MM.1S (cell line): ENCODE measurements around the gene LMOD1.

Experiments used
- DNase-seq: peaks from one replicate; pipeline ENCODE4 v3.0.0-alpha.2; 2015
- H2AFZ ChIP-seq: fragments of 300-600 bp; sonication (generic); 2 replicates; pipeline ENCODE4 v1.6.0; 2016; ENCODE audit warnings: antibody characterized with exemption, low read length
- H3F3A ChIP-seq: fragments of 300-600 bp; sonication (generic); 2 replicates; pipeline ENCODE4 v1.6.1; 2016; ENCODE audit warnings: mild to moderate bottlenecking, antibody characterized with exemption, low read length, moderate library complexity, mixed read lengths; ENCODE audit not compliant: insufficient read depth
- H3K27ac ChIP-seq: fragments of 300-600 bp; sonication (generic); 2 replicates; pipeline ENCODE4 v1.5.1; 2016; ENCODE audit warnings: mild to moderate bottlenecking, low read length
- H3K27me3 ChIP-seq: fragments of 300-600 bp; sonication (generic); replicated peaks from 2 replicates; pipeline ENCODE4 v1.6.0; 2016; ENCODE audit warnings: low read length; ENCODE audit not compliant: insufficient read depth
- H3K36me3 ChIP-seq: fragments of 300-600 bp; sonication (generic); replicated peaks from 2 replicates; pipeline ENCODE4 v1.6.1; 2016; ENCODE audit warnings: mild to moderate bottlenecking, low read length, mixed read lengths; ENCODE audit not compliant: insufficient read depth
- H3K4me1 ChIP-seq: fragments of 300-600 bp; sonication (generic); 2 replicates; pipeline ENCODE4 v1.6.1; 2016; ENCODE audit warnings: low read length, mixed read lengths
- H3K4me2 ChIP-seq: fragments of 300-600 bp; sonication (generic); 2 replicates; pipeline ENCODE4 v1.6.0; 2016; ENCODE audit warnings: low read depth, low read length
- H3K4me3 ChIP-seq: fragments of 300-600 bp; sonication (generic); 2 replicates; pipeline ENCODE4 v1.5.1; 2016; ENCODE audit warnings: low read length, mixed read lengths
- H3K79me2 ChIP-seq: fragments of 300-600 bp; sonication (generic); 2 replicates; pipeline ENCODE4 v1.6.1; 2016; ENCODE audit warnings: mixed run types, low read length, mixed read lengths
- H3K9ac ChIP-seq: fragments of 300-600 bp; sonication (generic); 2 replicates; pipeline ENCODE4 v1.6.1; 2016; ENCODE audit warnings: low read length, mixed read lengths
- H3K9me2 ChIP-seq: fragments of 300-600 bp; sonication (generic); replicated peaks from 2 replicates; pipeline ENCODE4 v1.6.1; 2016; ENCODE audit warnings: mild to moderate bottlenecking, low read length, mixed read lengths; ENCODE audit not compliant: insufficient read depth
- H3K9me3 ChIP-seq: fragments of 300-600 bp; sonication (generic); replicated peaks from 2 replicates; pipeline ENCODE4 v1.6.1; 2016; ENCODE audit warnings: mild to moderate bottlenecking, low read length, mixed read lengths; ENCODE audit not compliant: insufficient read depth
- H4K20me1 ChIP-seq: fragments of 300-600 bp; sonication (generic); 2 replicates; pipeline ENCODE4 v1.6.1; 2016; ENCODE audit warnings: mild to moderate bottlenecking, low read length, moderate library complexity, mixed read lengths; ENCODE audit not compliant: insufficient read depth
- EZH2 ChIP-seq: fragments of 300-600 bp; sonication (generic); optimal IDR thresholded peaks from 2 replicates; pipeline ENCODE3; 2017; ENCODE audit warnings: low read depth, mild to moderate bottlenecking, antibody characterized with exemption, low read length, mixed read lengths
- EZH2phosphoT487 ChIP-seq: fragments of 300-600 bp; sonication (generic); IDR thresholded peaks from 2 replicates; pipeline ENCODE4 v1.6.1; 2018; ENCODE audit warnings: antibody characterized with exemption, low read length
- TF ChIP-seq, protein P1 (sequence below): fragments of 300-600 bp; sonication (generic); IDR thresholded peaks from 2 replicates; pipeline ENCODE4 v1.5.1; 2016; ENCODE audit warnings: antibody characterized with exemption, low read length, mixed read lengths

The LMOD1 gene

DNA sequence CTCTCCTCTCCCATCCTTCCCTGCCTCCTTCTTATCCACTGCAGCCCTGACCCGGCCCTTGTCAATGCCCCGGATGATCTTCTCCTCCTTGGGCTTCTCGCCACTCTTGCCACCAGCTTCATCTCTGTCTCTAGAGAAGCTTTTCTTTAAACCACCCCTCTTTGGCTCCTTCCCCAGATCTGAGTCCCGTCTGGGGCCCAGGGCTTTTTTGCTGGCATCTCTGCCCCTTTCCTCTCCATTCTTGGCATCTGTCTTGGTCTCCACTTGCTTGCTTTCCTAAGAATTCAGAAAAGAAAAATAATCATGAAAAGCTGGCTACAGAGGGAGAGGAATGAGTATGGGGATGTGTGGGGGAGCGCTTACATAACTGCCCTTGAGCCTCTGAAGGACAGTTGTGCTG is 45.9 kb downstream of the LMOD1 start:
- no peaks in the 10 kb centered on the region for H3F3A ChIP-seq
- H2AFZ ChIP-seq = no peak overlapping the region
- no peak overlapping the region for H3K4me3 ChIP-seq
- no peaks in the 10 kb centered on the region for H3K27me3 ChIP-seq
- TF ChIP-seq EZH2 (no peak), EZH2phosphoT487 (no peak)
- TF ChIP-seq, protein P1, sequence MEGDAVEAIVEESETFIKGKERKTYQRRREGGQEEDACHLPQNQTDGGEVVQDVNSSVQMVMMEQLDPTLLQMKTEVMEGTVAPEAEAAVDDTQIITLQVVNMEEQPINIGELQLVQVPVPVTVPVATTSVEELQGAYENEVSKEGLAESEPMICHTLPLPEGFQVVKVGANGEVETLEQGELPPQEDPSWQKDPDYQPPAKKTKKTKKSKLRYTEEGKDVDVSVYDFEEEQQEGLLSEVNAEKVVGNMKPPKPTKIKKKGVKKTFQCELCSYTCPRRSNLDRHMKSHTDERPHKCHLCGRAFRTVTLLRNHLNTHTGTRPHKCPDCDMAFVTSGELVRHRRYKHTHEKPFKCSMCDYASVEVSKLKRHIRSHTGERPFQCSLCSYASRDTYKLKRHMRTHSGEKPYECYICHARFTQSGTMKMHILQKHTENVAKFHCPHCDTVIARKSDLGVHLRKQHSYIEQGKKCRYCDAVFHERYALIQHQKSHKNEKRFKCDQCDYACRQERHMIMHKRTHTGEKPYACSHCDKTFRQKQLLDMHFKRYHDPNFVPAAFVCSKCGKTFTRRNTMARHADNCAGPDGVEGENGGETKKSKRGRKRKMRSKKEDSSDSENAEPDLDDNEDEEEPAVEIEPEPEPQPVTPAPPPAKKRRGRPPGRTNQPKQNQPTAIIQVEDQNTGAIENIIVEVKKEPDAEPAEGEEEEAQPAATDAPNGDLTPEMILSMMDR = no peak
- no peaks in the 10 kb centered on the region for H3K36me3 ChIP-seq
- H3K27ac ChIP-seq = no peak overlapping the region
- H3K4me2 ChIP-seq = no peak overlapping the region
- no peaks in the 10 kb centered on the region for H3K9me3 ChIP-seq
- H3K4me1 ChIP-seq = peaks cover 14% of the 10 kb centered on the region
- H3K9me2 ChIP-seq = no peaks in the 10 kb centered on the region
- no peaks in the 10 kb centered on the region for H3K79me2 ChIP-seq
- H3K9ac ChIP-seq = no peak overlapping the region
- H4K20me1 ChIP-seq = no peaks in the 10 kb centered on the region
- DNase-seq = no peak

DNA sequence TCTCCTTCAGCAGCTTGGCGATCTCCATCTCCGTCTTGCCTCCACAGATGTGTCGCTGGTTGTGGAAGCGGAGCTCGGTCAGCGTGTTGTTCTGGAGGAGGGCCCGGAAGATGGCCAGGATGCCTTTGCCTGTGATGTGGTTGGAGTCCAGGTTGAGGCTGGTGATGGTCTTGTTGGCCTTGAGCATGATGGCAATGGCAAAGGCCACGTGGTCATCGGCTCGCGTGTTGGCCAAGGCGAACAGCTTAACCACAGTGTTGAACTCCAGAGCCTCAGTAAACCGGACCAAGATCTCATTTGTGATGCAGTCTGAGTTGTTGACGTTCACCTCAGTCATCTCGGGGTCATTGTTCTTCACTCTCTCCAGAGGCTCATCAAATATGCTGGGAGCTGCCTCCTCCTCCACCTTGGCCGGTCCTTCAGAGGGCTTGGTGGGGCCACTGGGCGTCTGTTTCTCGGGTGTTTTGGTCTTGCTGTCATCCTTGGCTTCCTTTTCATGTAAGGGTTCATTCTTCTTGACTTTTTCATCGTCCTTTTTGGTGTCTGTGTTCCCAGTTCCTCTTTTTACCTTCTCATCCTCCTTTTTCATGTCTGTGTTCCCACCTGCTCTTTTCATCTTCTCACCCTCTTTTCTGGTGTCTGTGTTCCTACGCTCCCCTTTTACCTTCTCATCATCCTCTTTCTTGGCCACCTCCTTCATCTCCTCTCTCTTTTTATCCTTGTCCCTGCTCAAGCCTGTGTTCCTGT is 46.5 kb downstream of the LMOD1 start:
- Histone ChIP-seq H3K79me2 (no peaks in the 10 kb centered on the region), H3K4me2 (no peak overlapping the region), H2AFZ (no peak overlapping the region), H3K27ac (no peak overlapping the region), H3K4me1 (peaks cover 13% of the 10 kb centered on the region), H3F3A (no peaks in the 10 kb centered on the region), H3K4me3 (no peak overlapping the region), H3K9me3 (no peaks in the 10 kb centered on the region), H3K9ac (no peak overlapping the region), H3K27me3 (no peaks in the 10 kb centered on the region), H3K9me2 (no peaks in the 10 kb centered on the region), H4K20me1 (no peaks in the 10 kb centered on the region), H3K36me3 (no peaks in the 10 kb centered on the region)
- no peak for DNase-seq
- TF ChIP-seq, protein P1 = no peak
- no peak for TF ChIP-seq EZH2
- TF ChIP-seq EZH2phosphoT487 = no peak

DNA sequence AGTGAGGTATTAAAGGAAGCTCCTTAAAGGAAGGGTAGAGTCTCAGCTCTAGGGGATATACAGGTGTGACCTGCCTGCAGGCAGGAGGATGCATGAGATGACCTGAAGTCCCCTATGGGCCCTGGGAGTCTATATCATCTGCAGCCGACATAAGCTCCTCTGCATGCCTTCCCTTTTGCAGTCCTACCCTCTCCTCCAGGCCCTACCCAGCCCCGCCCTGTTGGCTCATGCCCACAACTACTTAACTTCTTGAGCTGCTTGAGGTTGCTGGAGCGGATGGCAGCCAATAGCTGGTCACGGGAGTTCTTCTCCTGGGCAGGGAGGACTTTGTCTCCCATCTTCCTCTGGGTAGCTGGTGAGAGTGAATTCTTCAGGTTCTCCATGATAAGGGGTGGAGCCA is 47.4 kb downstream of the LMOD1 start:
- Histone ChIP-seq H3K9ac (no peak overlapping the region), H2AFZ (no peak overlapping the region), H3K27me3 (no peaks in the 10 kb centered on the region), H3K36me3 (no peaks in the 10 kb centered on the region), H3K9me3 (no peaks in the 10 kb centered on the region), H3K4me2 (no peak overlapping the region), H3K4me1 (peaks cover 13% of the 10 kb centered on the region), H3K9me2 (no peaks in the 10 kb centered on the region), H3K4me3 (no peak overlapping the region), H4K20me1 (no peaks in the 10 kb centered on the region), H3K27ac (no peak overlapping the region), H3F3A (no peaks in the 10 kb centered on the region), H3K79me2 (no peaks in the 10 kb centered on the region)
- TF ChIP-seq, protein P1 = no peak
- TF ChIP-seq EZH2phosphoT487 = no peak
- no peak for TF ChIP-seq EZH2
- DNase-seq = no peak
